ENCODE measurements around the gene ZNF385B. TPM values are rescaled to one million over a fixed set of nuclear protein-coding genes. Genes with fewer than 3 reads are reported as not detected.
"Not testable (repeated sequence)": the region's sequence is repeated elsewhere in the genome, so short reads cannot be mapped to it uniquely, and the experiment has no call there.

Gene ZNF385B
- total RNA-seq, 1 donor from 2014 or later: 0.11 TPM

DNA sequence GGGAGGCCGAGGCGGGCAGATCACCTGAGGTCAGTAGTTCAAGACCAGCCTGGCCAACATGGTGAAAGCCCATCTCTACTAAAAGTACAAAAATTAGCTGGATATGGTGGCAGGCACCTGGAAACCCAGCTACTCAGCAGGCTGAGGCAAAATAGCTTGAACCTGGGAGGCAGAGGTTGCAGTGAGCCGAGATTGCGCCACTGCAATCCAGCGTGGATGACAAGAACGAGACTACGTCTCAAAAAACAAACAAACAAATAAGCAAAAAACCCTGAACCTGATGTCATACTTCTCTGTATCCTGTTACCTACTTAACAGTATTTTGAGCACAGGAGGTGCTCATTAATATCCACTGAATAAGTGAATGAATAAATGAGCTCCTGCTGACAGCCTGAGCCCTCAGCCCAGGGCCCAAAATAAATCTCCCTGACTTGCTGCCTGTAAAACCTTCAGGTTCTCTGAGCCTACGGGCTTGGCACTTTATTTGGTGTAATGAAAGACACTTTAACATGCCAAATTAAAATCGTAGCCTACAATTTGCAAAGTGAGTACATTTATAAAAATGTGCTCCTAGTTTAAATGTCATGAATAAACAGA is 215.1 kb downstream of the ZNF385B start:
- Mint-ChIP-seq H3K27ac (no peak overlapping the region), H3K4me1 (peaks cover 5% of the 10 kb centered on the region), H3K9me3 (no peaks in the 10 kb centered on the region), H3K27me3 (ENCODE audit: low read depth) (peaks cover 1% of the 10 kb centered on the region), H3K36me3 (no peaks in the 10 kb centered on the region), H3K4me3 (no peak overlapping the region)
- TF ChIP-seq, protein P1, sequence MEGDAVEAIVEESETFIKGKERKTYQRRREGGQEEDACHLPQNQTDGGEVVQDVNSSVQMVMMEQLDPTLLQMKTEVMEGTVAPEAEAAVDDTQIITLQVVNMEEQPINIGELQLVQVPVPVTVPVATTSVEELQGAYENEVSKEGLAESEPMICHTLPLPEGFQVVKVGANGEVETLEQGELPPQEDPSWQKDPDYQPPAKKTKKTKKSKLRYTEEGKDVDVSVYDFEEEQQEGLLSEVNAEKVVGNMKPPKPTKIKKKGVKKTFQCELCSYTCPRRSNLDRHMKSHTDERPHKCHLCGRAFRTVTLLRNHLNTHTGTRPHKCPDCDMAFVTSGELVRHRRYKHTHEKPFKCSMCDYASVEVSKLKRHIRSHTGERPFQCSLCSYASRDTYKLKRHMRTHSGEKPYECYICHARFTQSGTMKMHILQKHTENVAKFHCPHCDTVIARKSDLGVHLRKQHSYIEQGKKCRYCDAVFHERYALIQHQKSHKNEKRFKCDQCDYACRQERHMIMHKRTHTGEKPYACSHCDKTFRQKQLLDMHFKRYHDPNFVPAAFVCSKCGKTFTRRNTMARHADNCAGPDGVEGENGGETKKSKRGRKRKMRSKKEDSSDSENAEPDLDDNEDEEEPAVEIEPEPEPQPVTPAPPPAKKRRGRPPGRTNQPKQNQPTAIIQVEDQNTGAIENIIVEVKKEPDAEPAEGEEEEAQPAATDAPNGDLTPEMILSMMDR (IDR thresholded peaks at IDR 0.05; ENCODE audit: unreplicated experiment): no peak
- no peak for DNase-seq (ENCODE audit: low spot score in 2 of 2, unreplicated experiment in 2 of 2)

DNA sequence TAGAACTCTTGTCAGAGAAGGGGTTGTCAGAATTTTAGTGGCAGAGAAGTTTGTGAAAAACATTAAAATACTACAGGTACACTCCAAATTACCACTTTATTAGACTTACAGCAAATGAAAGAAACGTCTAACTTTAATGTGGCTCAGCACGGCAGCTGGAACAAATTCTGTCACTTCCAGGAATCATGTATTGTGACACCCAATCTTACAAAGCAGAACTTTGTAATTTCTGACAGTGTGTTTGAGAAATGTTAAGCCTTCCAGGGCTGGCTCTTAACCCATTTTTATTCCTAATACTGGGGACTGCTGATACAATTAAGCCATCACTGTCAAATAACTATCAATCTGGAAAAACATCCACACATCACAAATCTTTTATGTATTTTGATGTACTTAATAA is 216.4 kb downstream of the ZNF385B start:
- no peaks in the 10 kb centered on the region for H3K9me3 Mint-ChIP-seq
- TF ChIP-seq, protein P1 (IDR thresholded peaks at IDR 0.05; ENCODE audit: unreplicated experiment): no peak
- H3K4me1 Mint-ChIP-seq: peaks cover 5% of the 10 kb centered on the region
- H3K36me3 Mint-ChIP-seq: no peaks in the 10 kb centered on the region
- no peak overlapping the region for H3K27ac Mint-ChIP-seq
- H3K4me3 Mint-ChIP-seq: no peak overlapping the region
- DNase-seq (ENCODE audit: low spot score in 2 of 2, unreplicated experiment in 2 of 2): no peak
- H3K27me3 Mint-ChIP-seq (ENCODE audit: low read depth): peaks cover 4% of the 10 kb centered on the region

DNA sequence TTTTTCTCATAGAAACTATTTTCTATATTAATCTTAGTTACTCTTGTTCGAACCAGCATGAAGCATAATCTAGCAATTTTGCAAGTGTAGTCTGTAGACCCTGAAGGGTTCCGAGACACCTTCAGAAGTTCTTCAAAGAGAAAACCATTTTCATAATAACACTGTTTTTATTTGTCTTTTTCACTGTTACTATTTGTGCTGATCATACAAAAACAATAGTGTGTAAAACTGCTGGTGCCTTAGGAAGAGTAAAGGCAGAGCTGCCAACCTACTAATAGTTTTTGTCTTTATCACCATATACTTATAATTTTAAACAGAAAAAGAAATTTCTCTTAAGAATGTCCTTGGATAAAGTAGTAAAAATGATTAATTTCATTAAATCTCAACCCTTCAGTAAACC is 218.9 kb downstream of the ZNF385B start:
- TF ChIP-seq, protein P1 (IDR thresholded peaks at IDR 0.05; ENCODE audit: unreplicated experiment): no peak
- no peak for DNase-seq (ENCODE audit: low spot score in 2 of 2, unreplicated experiment in 2 of 2)
- H3K4me3 Mint-ChIP-seq: no peak overlapping the region
- H3K36me3 Mint-ChIP-seq: no peaks in the 10 kb centered on the region
- H3K4me1 Mint-ChIP-seq: peaks cover 5% of the 10 kb centered on the region
- no peaks in the 10 kb centered on the region for H3K9me3 Mint-ChIP-seq
- peaks cover 6% of the 10 kb centered on the region for H3K27me3 Mint-ChIP-seq (ENCODE audit: low read depth)
- H3K27ac Mint-ChIP-seq: no peak overlapping the region

DNA sequence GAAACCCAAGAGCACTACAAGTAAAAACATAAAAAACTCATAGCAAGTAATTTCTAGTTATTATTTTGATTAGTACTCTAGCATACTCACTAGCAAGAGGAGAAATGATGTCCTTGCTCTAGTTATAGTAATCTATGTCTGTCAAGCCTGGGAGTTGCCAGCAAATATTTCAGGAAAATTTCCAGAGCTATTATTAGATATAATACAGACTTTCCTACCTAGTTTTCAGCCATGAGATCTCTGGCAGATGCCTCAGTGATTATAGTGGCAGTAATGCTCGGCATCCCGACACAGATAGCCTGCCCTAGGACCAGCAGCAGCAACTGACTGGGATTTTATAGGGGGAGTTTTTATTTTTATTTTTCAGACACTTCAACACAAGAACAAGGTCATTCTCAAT is 224.4 kb downstream of the ZNF385B start:
- Mint-ChIP-seq H3K4me3 (no peak overlapping the region), H3K27me3 (ENCODE audit: low read depth) (peaks cover 6% of the 10 kb centered on the region), H3K4me1 (peaks cover 2% of the 10 kb centered on the region), H3K36me3 (no peaks in the 10 kb centered on the region), H3K9me3 (peaks cover 12% of the 10 kb centered on the region), H3K27ac (no peak overlapping the region)
- no peak for DNase-seq (ENCODE audit: low spot score in 2 of 2, unreplicated experiment in 2 of 2)
- TF ChIP-seq, protein P1 (IDR thresholded peaks at IDR 0.05; ENCODE audit: unreplicated experiment): no peak

DNA sequence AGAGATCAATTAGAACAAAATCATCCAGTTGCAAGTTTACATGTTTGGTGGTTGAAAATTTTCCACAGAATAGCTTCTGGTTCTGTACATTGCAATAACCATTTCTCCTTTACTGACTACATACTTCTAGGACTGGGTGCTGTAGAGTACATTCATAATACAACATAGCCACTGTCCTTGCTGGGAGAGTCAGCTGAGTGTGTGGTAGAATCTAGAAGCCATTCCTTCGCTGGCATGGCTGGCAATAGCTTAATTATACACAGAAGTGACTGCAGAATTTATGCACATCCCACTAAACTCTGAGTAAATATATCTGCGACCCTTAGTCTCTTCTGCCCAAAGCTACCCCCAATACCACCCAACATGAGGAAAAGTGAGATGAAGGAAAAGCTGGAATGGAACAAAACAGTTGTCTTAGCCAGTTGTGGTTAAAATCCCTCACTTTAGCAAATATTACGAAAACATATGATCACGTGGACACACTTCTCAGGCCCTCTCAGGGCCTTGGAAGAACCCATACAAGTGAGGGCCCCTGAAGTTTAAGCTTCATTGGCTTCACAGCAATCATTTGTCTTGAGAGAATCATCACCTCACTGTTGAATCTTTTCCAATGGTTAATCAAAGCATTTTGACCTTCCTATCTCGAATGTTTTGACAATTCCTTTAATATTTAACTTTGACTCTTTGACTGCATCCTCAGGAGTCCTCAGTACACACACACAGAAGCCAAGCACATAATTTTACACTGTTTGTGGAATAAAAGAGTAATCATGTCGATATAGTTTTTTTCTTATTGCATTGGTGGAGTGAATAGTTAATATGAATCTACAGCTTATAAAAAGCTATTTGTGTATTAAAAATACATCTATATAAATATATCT is 225.1 kb downstream of the ZNF385B start:
- TF ChIP-seq, protein P1 (IDR thresholded peaks at IDR 0.05; ENCODE audit: unreplicated experiment): no peak

DNA sequence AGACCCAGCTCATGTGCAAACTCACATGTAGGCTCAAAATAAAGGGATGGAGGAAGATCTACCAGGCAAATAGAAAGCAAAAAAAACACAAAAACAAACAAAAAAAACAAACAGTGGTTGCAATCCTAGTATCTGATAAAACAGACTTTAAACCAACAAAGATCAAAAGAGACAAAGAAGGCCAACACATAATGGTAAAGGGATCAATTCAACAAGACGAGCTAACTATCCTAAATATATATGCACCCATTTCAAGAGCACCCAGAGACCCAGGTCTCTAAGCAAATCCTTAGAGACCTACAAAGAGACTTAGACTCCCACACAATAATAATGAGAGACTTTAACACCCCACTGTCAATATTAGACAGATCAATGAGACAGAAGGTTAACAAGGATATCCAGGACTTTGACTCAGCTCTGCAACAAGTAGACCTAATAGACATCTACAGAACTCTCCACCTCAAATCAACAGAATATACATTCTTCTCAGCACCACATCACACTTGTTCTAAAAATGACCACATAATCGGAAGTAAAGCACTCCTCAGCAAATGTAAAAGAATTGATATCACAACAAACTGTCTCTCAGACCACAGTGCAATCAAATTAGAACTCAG is 229.5 kb downstream of the ZNF385B start:
- H3K9me3 Mint-ChIP-seq: peaks cover 24% of the 10 kb centered on the region
- not testable (repeated sequence) for H3K4me1 Mint-ChIP-seq; H3K27me3 Mint-ChIP-seq (ENCODE audit: low read depth); H3K36me3 Mint-ChIP-seq; H3K4me3 Mint-ChIP-seq; DNase-seq (ENCODE audit: low spot score in 2 of 2, unreplicated experiment in 2 of 2); H3K27ac Mint-ChIP-seq

More for the DNA sequence above, 225.1 kb downstream of the ZNF385B start:
- Mint-ChIP-seq H3K36me3 (no peaks in the 10 kb centered on the region), H3K4me1 (peaks cover 2% of the 10 kb centered on the region), H3K27ac (no peak overlapping the region), H3K27me3 (ENCODE audit: low read depth) (peaks cover 6% of the 10 kb centered on the region), H3K4me3 (no peak overlapping the region), H3K9me3 (peaks cover 18% of the 10 kb centered on the region)
- no peak for DNase-seq (ENCODE audit: low spot score in 2 of 2, unreplicated experiment in 2 of 2)

DNA sequence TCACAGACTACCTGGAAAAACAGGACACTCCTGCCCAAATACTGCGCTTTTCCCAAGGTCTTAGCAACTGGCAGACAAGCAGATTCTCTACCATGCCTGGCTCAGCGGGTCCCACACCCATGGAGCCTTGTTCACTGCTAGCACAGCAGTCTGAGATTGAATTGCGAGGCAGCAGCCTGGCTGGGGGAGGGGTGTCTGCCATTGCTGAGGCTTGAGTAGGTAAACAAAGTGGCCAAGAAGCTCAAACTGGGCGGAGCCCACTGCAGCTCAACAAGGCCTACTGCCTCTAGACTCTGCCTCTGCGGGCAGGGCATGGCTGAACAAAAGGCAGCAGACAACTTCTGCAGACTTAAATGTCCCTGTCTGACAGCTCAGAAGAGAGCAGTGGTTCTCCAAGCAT is 231.6 kb downstream of the ZNF385B start:
- not testable (repeated sequence) for H3K36me3 Mint-ChIP-seq; H3K4me3 Mint-ChIP-seq; DNase-seq (ENCODE audit: low spot score in 2 of 2, unreplicated experiment in 2 of 2); H3K27ac Mint-ChIP-seq; H3K27me3 Mint-ChIP-seq (ENCODE audit: low read depth); H3K4me1 Mint-ChIP-seq
- H3K9me3 Mint-ChIP-seq: peaks cover 24% of the 10 kb centered on the region
